NCI-H1930 (cell line): Measurements from ENCODE around the gene RSPH10B2.
"Not testable (repeated sequence)": the region's sequence is repeated elsewhere in the genome, so short reads cannot be mapped to it uniquely, and the experiment has no call there.

Source experiments
- DNase-seq, 2 experiments: peaks; one replicate each; lab custom pipeline; 2025; lab: John Stamatoyannopoulos, UW

The RSPH10B2 gene

GRCh38 chr7:6842278-6842921 is 88.5 kb downstream of the RSPH10B2 start:
- not testable (repeated sequence) for DNase-seq

GRCh38 chr7:6843092-6843491 is 89.2 kb downstream of the RSPH10B2 start:
- DNase-seq, result not testable (repeated sequence)

GRCh38 chr7:6843654-6844053 is 89.8 kb downstream of the RSPH10B2 start:
- not testable (repeated sequence) for DNase-seq

- not testable (repeated sequence) for DNase-seq
Observed at GRCh38 chr7:6845971-6846449, 92.1 kb downstream of the RSPH10B2 start.

GRCh38 chr7:6847751-6848150 is 93.8 kb downstream of the RSPH10B2 start:
- not testable (repeated sequence) for DNase-seq
